ENCODE measurements around the gene DISC1.
"Not testable (repeated sequence)": the region's sequence is repeated elsewhere in the genome, so short reads cannot be mapped to it uniquely, and the experiment has no call there.

Gene DISC1

DNA sequence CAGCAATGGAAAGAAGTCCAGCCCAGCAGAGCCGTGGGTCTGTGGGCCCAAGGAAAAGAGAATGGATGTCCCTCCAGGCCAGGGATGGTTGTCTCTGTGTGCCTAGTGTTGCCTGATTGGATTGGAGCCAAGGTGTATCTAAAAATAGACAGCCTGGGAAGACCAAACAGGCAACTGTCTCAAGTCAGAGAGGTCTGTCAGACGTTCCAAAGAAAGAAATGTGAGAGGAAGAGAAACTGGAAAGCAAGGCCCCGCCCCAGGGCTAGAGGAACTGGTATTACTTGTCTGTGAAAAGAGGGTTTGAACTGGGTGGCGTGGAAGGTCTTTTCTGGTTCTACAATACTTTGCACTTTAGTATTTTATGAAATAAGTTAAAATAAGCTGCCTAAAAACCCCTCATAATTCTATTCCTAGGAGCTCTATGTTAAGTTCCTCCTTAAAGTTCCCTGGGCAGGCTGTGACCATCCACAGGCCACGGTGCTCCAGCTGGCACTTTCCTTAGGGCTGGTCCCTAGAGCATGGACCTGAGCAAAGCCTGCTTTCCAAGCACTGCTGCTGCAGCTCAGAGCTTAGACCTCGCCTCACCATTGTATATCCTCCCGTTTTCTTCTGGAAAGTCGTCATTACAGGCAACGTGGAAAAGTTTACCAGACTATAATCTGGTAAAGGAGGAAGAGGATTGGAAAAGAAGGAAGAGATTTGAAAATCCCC, 151.6 kb downstream of the DISC1 start:
- H3K23ac ChIP-seq (ENCODE audit: low read depth, low read length, poor library complexity), result no peak overlapping the region
- H4K91ac ChIP-seq (ENCODE audit: low read depth, low read length, poor library complexity), result no peak overlapping the region
- no peak overlapping the region for H2AFZ ChIP-seq (ENCODE audit: low read length)
- no peaks in the 10 kb centered on the region for H3K79me1 ChIP-seq (ENCODE audit: low read depth, low read length)
- H3K27me3 ChIP-seq (ENCODE audit: control insufficient read depth in 3 of 3, insufficient read depth in 3 of 3, low read depth in 1 of 3, low read length in 3 of 3), result no peaks in the 10 kb centered on the region
- no peak overlapping the region for H3K27ac ChIP-seq (replicated peaks; ENCODE audit: low read length)
- H3K36me3 ChIP-seq (replicated peaks in 1 of 2; ENCODE audit: control insufficient read depth in 2 of 2, insufficient read depth in 2 of 2, low read length in 2 of 2), result no peaks in the 10 kb centered on the region
- no CpG with 5 or more reads among the region's 9 CpGs for WGBS, 2 donors (ENCODE audit: extremely low coverage in 2 of 2, insufficient read length in 2 of 2, insufficient replicate concordance in 1 of 2)
- H2BK5ac ChIP-seq (ENCODE audit: low read length), result no peak overlapping the region
- H2BK120ac ChIP-seq (ENCODE audit: low read depth, low read length), result no peak overlapping the region
- peaks cover 0 to 1% of the 10 kb centered on the region in 2 donors for H3K4me1 ChIP-seq (ENCODE audit: control insufficient read depth in 2 of 2, insufficient read depth in 1 of 2, low read depth in 1 of 2, low read length in 2 of 2)
- DNase-seq (ENCODE audit: low spot score), result no peak
- H2BK12ac ChIP-seq (ENCODE audit: low read length), result no peak overlapping the region
- no peak overlapping the region for H2BK15ac ChIP-seq (ENCODE audit: low read length)
- H4K8ac ChIP-seq (ENCODE audit: low read depth, low read length), result no peak overlapping the region
- H3K18ac ChIP-seq (ENCODE audit: low read length), result no peak overlapping the region
- no peak overlapping the region for H3K4me2 ChIP-seq (ENCODE audit: insufficient read depth, low read length, poor library complexity, severe bottlenecking)
- no peak overlapping the region for H2AK5ac ChIP-seq (ENCODE audit: low read depth, low read length)
- no peak overlapping the region for H3K4ac ChIP-seq (ENCODE audit: low read length)
- peaks cover 0 to 4% of the 10 kb centered on the region in 2 donors for H3K9me3 ChIP-seq (replicated peaks in 1 of 2; ENCODE audit: control insufficient read depth in 2 of 2, insufficient read depth in 1 of 2, low read depth in 1 of 2, low read length in 2 of 2)
- H3K14ac ChIP-seq (ENCODE audit: low read length), result no peak overlapping the region
- H3K9ac ChIP-seq (ENCODE audit: low read depth, low read length, poor library complexity), result no peak overlapping the region
- H3K4me3 ChIP-seq (ENCODE audit: low read length in 2 of 2), result no peak overlapping the region

DNA sequence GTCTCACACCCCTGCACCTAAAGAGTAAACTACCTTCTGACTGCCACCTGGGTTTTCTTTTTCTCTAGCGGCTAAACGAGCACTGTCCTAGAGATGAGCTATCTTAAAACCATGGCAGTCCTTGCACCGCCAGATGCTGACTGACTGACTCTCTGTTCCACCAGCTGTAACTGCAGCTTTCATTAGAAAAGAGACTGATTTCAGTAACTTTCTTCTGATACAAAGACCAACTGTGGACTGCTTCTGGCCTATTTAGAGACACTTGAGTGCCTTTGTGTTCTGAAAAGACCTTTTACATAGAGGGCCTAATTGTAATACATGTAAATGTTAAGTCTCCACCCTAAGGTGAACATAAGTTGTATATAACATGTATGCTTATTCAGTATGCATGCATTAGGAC, 152.5 kb downstream of the DISC1 start:
- no peak overlapping the region for H2BK15ac ChIP-seq (ENCODE audit: low read length)
- no peak overlapping the region for H3K14ac ChIP-seq (ENCODE audit: low read length)
- no peak overlapping the region for H2AK5ac ChIP-seq (ENCODE audit: low read depth, low read length)
- WGBS, 2 donors (ENCODE audit: extremely low coverage in 2 of 2, insufficient read length in 2 of 2, insufficient replicate concordance in 1 of 2), result no CpG with 5 or more reads among the region's 3 CpGs
- H3K23ac ChIP-seq (ENCODE audit: low read depth, low read length, poor library complexity), result no peak overlapping the region
- H3K36me3 ChIP-seq (replicated peaks in 1 of 2; ENCODE audit: control insufficient read depth in 2 of 2, insufficient read depth in 2 of 2, low read length in 2 of 2), result no peaks in the 10 kb centered on the region
- H4K91ac ChIP-seq (ENCODE audit: low read depth, low read length, poor library complexity), result no peak overlapping the region
- H3K9ac ChIP-seq (ENCODE audit: low read depth, low read length, poor library complexity), result no peak overlapping the region
- H3K18ac ChIP-seq (ENCODE audit: low read length), result no peak overlapping the region
- no peaks in the 10 kb centered on the region for H3K27me3 ChIP-seq (ENCODE audit: control insufficient read depth in 3 of 3, insufficient read depth in 3 of 3, low read depth in 1 of 3, low read length in 3 of 3)
- H2AFZ ChIP-seq (ENCODE audit: low read length), result no peak overlapping the region
- peaks cover 0 to 4% of the 10 kb centered on the region in 2 donors for H3K9me3 ChIP-seq (replicated peaks in 1 of 2; ENCODE audit: control insufficient read depth in 2 of 2, insufficient read depth in 1 of 2, low read depth in 1 of 2, low read length in 2 of 2)
- DNase-seq (ENCODE audit: low spot score), result no peak
- H2BK5ac ChIP-seq (ENCODE audit: low read length), result no peak overlapping the region
- no peak overlapping the region for H2BK120ac ChIP-seq (ENCODE audit: low read depth, low read length)
- H3K4me2 ChIP-seq (ENCODE audit: insufficient read depth, low read length, poor library complexity, severe bottlenecking), result no peak overlapping the region
- no peak overlapping the region for H3K4ac ChIP-seq (ENCODE audit: low read length)
- no peaks in the 10 kb centered on the region for H3K79me1 ChIP-seq (ENCODE audit: low read depth, low read length)
- H3K4me3 ChIP-seq (ENCODE audit: low read length in 2 of 2), result no peak overlapping the region
- H3K4me1 ChIP-seq (ENCODE audit: control insufficient read depth in 2 of 2, insufficient read depth in 1 of 2, low read depth in 1 of 2, low read length in 2 of 2), result peaks cover 0 to 1% of the 10 kb centered on the region in 2 donors
- H2BK12ac ChIP-seq (ENCODE audit: low read length), result no peak overlapping the region
- H3K27ac ChIP-seq (replicated peaks; ENCODE audit: low read length), result no peak overlapping the region
- H4K8ac ChIP-seq (ENCODE audit: low read depth, low read length), result no peak overlapping the region

DNA sequence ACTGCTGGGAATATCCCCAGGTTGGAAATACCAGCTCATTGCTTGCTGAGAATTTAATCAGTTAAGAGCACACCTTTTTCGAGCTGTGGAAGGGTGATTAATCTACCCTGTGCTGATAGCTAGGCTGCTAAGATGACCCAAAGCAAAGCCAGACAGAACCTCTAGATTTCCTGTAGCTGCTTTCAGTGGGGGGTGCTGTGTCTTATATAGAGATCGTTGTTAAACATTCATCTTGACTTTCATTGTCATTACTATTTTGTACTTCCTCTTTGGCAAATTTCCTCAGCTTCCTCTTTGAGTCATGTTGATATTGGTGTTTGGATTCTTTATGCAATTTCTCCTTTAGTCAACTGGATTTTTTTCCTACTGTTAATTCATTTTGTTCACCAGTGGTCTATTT, 155.3 kb downstream of the DISC1 start:
- no peak for DNase-seq (ENCODE audit: low spot score)
- Histone ChIP-seq H3K4me2 (ENCODE audit: insufficient read depth, low read length, poor library complexity, severe bottlenecking) (no peak overlapping the region), H2AFZ (ENCODE audit: low read length) (no peak overlapping the region), H3K27ac (replicated peaks; ENCODE audit: low read length) (no peak overlapping the region), H3K9ac (ENCODE audit: low read depth, low read length, poor library complexity) (no peak overlapping the region), H3K4me1 (ENCODE audit: control insufficient read depth in 2 of 2, insufficient read depth in 1 of 2, low read depth in 1 of 2, low read length in 2 of 2) (no peaks in the 10 kb centered on the region), H3K18ac (ENCODE audit: low read length) (no peak overlapping the region), H3K4ac (ENCODE audit: low read length) (no peak overlapping the region), H4K8ac (ENCODE audit: low read depth, low read length) (no peak overlapping the region), H2BK12ac (ENCODE audit: low read length) (no peak overlapping the region), H4K91ac (ENCODE audit: low read depth, low read length, poor library complexity) (no peak overlapping the region), H2AK5ac (ENCODE audit: low read depth, low read length) (no peak overlapping the region), H3K14ac (ENCODE audit: low read length) (no peak overlapping the region), H3K4me3 (ENCODE audit: low read length in 2 of 2) (no peak overlapping the region), H3K27me3 (ENCODE audit: control insufficient read depth in 3 of 3, insufficient read depth in 3 of 3, low read depth in 1 of 3, low read length in 3 of 3) (no peaks in the 10 kb centered on the region), H2BK15ac (ENCODE audit: low read length) (no peak overlapping the region), H3K36me3 (replicated peaks in 1 of 2; ENCODE audit: control insufficient read depth in 2 of 2, insufficient read depth in 2 of 2, low read length in 2 of 2) (no peaks in the 10 kb centered on the region), H2BK5ac (ENCODE audit: low read length) (no peak overlapping the region), H2BK120ac (ENCODE audit: low read depth, low read length) (no peak overlapping the region), H3K9me3 (replicated peaks in 1 of 2; ENCODE audit: control insufficient read depth in 2 of 2, insufficient read depth in 1 of 2, low read depth in 1 of 2, low read length in 2 of 2) (no peaks in the 10 kb centered on the region), H3K79me1 (ENCODE audit: low read depth, low read length) (no peaks in the 10 kb centered on the region), H3K23ac (ENCODE audit: low read depth, low read length, poor library complexity) (no peak overlapping the region)
- WGBS, 2 donors (ENCODE audit: extremely low coverage in 2 of 2, insufficient read length in 2 of 2, insufficient replicate concordance in 1 of 2), result no CpG with 5 or more reads among the region's 2 CpGs

DNA sequence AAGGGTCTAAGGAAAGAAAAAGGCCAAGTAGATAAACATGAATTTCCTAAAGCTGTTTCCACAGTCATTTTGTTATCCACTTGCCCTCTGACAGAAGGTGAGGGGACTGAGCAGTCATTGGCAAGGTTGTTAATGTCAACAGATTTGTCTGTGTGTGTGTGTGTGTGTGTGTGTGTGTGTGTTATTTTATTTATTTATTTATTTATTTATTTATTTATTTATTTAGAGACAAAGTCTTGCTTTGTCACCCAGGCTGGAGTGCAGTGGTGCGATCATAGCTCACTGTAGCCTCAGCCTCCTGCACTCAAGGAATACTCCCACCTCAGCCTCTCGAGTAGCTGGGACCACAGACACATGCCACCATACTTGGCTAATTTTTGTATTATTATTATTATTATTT, 158.5 kb downstream of the DISC1 start:
- WGBS, 2 donors (ENCODE audit: extremely low coverage in 2 of 2, insufficient read length in 2 of 2, insufficient replicate concordance in 1 of 2), result no CpG with 5 or more reads among the region's 2 CpGs
- not testable (repeated sequence) for H3K27me3 ChIP-seq (ENCODE audit: control insufficient read depth in 3 of 3, insufficient read depth in 3 of 3, low read depth in 1 of 3, low read length in 3 of 3); H3K9ac ChIP-seq (ENCODE audit: low read depth, low read length, poor library complexity); H3K18ac ChIP-seq (ENCODE audit: low read length); H3K79me1 ChIP-seq (ENCODE audit: low read depth, low read length); H2AK5ac ChIP-seq (ENCODE audit: low read depth, low read length); H4K8ac ChIP-seq (ENCODE audit: low read depth, low read length); H3K4me2 ChIP-seq (ENCODE audit: insufficient read depth, low read length, poor library complexity, severe bottlenecking); H3K36me3 ChIP-seq (replicated peaks in 1 of 2; ENCODE audit: control insufficient read depth in 2 of 2, insufficient read depth in 2 of 2, low read length in 2 of 2); H4K91ac ChIP-seq (ENCODE audit: low read depth, low read length, poor library complexity); DNase-seq (ENCODE audit: low spot score); H3K27ac ChIP-seq (replicated peaks; ENCODE audit: low read length); H3K9me3 ChIP-seq (replicated peaks in 1 of 2; ENCODE audit: control insufficient read depth in 2 of 2, insufficient read depth in 1 of 2, low read depth in 1 of 2, low read length in 2 of 2); H3K4ac ChIP-seq (ENCODE audit: low read length); H3K14ac ChIP-seq (ENCODE audit: low read length); H2BK15ac ChIP-seq (ENCODE audit: low read length); H2BK12ac ChIP-seq (ENCODE audit: low read length); H3K4me1 ChIP-seq (ENCODE audit: control insufficient read depth in 2 of 2, insufficient read depth in 1 of 2, low read depth in 1 of 2, low read length in 2 of 2); H3K23ac ChIP-seq (ENCODE audit: low read depth, low read length, poor library complexity); H2BK5ac ChIP-seq (ENCODE audit: low read length); H3K4me3 ChIP-seq (ENCODE audit: low read length in 2 of 2); H2BK120ac ChIP-seq (ENCODE audit: low read depth, low read length); H2AFZ ChIP-seq (ENCODE audit: low read length)

Measured in neuronal stem cell (in vitro differentiated cells).